Measurements from ENCODE around the gene OSBP. TPM values are rescaled to one million over a fixed set of nuclear protein-coding genes. Genes with fewer than 3 reads are reported as not detected.
"Not testable (repeated sequence)": the region's sequence is repeated elsewhere in the genome, so short reads cannot be mapped to it uniquely, and the experiment has no call there.

Gene OSBP
- total and polyA plus RNA-seq, 3 experiments from 2014 or later = 32.3 to 38.4 (median 37.8) TPM

DNA sequence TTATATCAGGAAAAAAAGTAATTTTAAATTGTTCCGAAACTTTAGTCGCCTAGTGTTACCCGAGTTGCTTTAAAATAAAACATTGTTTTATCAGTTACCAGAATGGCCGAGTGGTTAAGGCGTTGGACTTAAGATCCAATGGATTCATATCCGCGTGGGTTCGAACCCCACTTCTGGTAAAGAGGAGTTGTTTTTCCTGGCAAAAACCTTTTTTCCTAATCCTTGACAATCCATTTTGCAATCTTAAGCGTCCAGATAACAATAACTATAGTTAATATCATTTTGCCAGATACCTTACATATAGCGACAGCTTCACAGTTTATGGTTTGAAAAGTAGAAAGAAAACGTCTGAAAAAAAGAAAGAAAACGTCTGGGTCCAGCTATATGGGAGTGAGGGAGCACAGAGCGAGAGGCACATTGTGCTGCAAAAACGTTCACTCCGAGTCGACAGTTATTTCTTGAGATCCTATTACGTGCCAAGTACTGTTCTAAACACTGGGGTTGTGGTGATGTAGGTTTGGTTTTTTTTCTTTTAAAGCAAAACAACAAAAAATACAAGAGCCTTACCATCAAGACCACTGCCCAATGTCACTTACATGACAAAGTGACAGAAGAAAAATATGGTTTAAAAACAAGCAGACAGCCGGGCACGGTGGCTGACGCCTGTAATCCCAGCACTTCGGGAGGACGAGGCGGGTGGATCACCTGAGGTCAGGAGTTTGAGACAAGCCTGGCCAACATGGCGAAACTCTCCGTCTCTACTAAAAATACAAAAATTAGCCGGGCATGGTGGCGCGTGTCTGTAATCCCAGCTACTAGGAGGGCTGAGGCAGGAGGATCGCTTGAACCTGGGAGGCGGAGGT is 63.7 kb downstream of the OSBP start:
- no peaks in the 10 kb centered on the region for H3K9me3 ChIP-seq (ENCODE audit: low read length)
- Mint-ChIP-seq H3K9me3 (peaks cover 0 to 8% (median 0%) of the 10 kb centered on the region in 5 donors), H3K27ac (peak overlapping the region in 5 of 8 donors; percentile 26 to 99 (median 47)), H3K4me1 (peaks cover 40 to 50% (median 48%) of the 10 kb centered on the region in 3 donors), H3K27me3 (peaks cover 0 to 18% of the 10 kb centered on the region in 2 donors), H3K36me3 (peaks cover 0 to 12% (median 0%) of the 10 kb centered on the region in 3 donors), H3K4me3 (peak overlapping the region; percentile 85 to 96 (median 91))
- H3K4me3 ChIP-seq (ENCODE audit: low read length) = peak overlapping the region; percentile 82
- peak overlapping the region; percentile 69 for H3K27ac ChIP-seq (ENCODE audit: low read depth, low read length)
- DNase-seq = no peak
- H3K36me3 ChIP-seq (ENCODE audit: insufficient read depth, low read length) = no peaks in the 10 kb centered on the region
- CTCF ChIA-PET = interaction anchor here (1.0 to 3.0 kb wide), 3 partner anchors 9 to 66 kb away, joined by 3 to 20 read pairs (median 3); no protein-coding TSS in a partner anchor
- POLR2A ChIA-PET = interaction anchor here (1.1 to 3.1 kb wide), 2 partner anchors 8 to 11 kb away, joined by 3 to 21 read pairs; no protein-coding TSS in a partner anchor
- H3K27me3 ChIP-seq (ENCODE audit: insufficient read depth, low read length, poor library complexity, severe bottlenecking) = no peaks in the 10 kb centered on the region
- peaks cover 26% of the 10 kb centered on the region for H3K4me1 ChIP-seq (ENCODE audit: insufficient read depth, low read length)

GRCh38 chr11:59550842-59551658 is 64.5 kb downstream of the OSBP start:
- H3K36me3 ChIP-seq (ENCODE audit: insufficient read depth, low read length) = no peaks in the 10 kb centered on the region
- peak; percentile 60 to 84 (median 76) for DNase-seq
- ChIA-PET CTCF (interaction anchor here (1.0 to 3.0 kb wide), 5 partner anchors 10 to 118 kb away, joined by 3 to 20 read pairs (median 8); partner anchors contain the start of gene PATL1), POLR2A (interaction anchor here (1.0 to 3.1 kb wide), 3 partner anchors 9 to 409 kb away, joined by 3 to 21 read pairs (median 4); partner anchors contain the start of gene FAM111A)
- peaks cover 0 to 12% (median 0%) of the 10 kb centered on the region in 3 donors for H3K36me3 Mint-ChIP-seq
- peaks cover 0 to 14% of the 10 kb centered on the region in 2 donors for H3K27me3 Mint-ChIP-seq
- H3K4me3 ChIP-seq (ENCODE audit: low read length) = peak overlapping the region; percentile 82
- H3K27me3 ChIP-seq (ENCODE audit: insufficient read depth, low read length, poor library complexity, severe bottlenecking) = no peaks in the 10 kb centered on the region
- peak overlapping the region; percentile 69 for H3K27ac ChIP-seq (ENCODE audit: low read depth, low read length)
- H3K9me3 ChIP-seq (ENCODE audit: low read length) = no peaks in the 10 kb centered on the region
- H3K9me3 Mint-ChIP-seq = peaks cover 0 to 8% (median 0%) of the 10 kb centered on the region in 5 donors
- H3K4me3 Mint-ChIP-seq = peak overlapping the region; percentile 85 to 96 (median 91)
- H3K27ac Mint-ChIP-seq = peak overlapping the region; percentile 72 to 99 (median 88)
- H3K4me1 ChIP-seq (ENCODE audit: insufficient read depth, low read length) = peaks cover 17% of the 10 kb centered on the region
- peaks cover 33 to 42% (median 40%) of the 10 kb centered on the region in 3 donors for H3K4me1 Mint-ChIP-seq

DNA sequence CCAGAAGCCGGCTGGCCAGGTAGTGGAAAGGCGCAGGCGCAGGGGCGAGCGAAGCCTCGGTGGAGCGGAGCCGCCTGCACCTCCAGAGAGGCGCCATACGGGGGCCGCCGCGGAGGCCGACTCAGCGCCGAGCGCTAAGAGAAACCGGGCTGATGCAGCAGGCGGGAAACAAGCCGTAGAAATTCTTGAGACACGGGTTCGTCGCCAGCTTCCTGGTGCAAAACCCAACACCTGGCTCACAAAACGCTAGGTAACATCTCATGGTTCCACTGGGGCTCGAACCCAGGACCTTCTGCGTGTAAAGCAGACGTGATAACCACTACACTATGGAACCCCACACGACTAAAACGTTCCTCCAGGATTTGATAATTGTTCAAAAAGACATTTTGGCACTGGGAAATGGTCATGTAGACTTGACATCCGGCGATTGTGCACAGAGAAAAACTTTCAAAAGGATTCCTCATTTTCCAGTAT is 65.2 kb downstream of the OSBP start:
- Mint-ChIP-seq H3K27ac (peak overlapping the region; percentile 72 to 99 (median 88)), H3K27me3 (peaks cover 0 to 12% of the 10 kb centered on the region in 2 donors), H3K36me3 (peaks cover 0 to 12% (median 0%) of the 10 kb centered on the region in 3 donors), H3K4me1 (peaks cover 26 to 35% (median 33%) of the 10 kb centered on the region in 3 donors), H3K9me3 (peaks cover 0 to 8% (median 0%) of the 10 kb centered on the region in 5 donors), H3K4me3 (peak overlapping the region; percentile 85 to 96 (median 91))
- Histone ChIP-seq H3K27ac (ENCODE audit: low read depth, low read length) (peak overlapping the region; percentile 69), H3K4me3 (ENCODE audit: low read length) (peak overlapping the region; percentile 82), H3K27me3 (ENCODE audit: insufficient read depth, low read length, poor library complexity, severe bottlenecking) (no peaks in the 10 kb centered on the region), H3K36me3 (ENCODE audit: insufficient read depth, low read length) (no peaks in the 10 kb centered on the region), H3K4me1 (ENCODE audit: insufficient read depth, low read length) (peaks cover 11% of the 10 kb centered on the region), H3K9me3 (ENCODE audit: low read length) (no peaks in the 10 kb centered on the region)
- DNase-seq = peak; percentile 67 to 89 (median 82)
- ChIA-PET POLR2A (interaction anchor here (0.5 to 3.1 kb wide), 5 partner anchors 10 to 1375 kb away, joined by 4 to 21 read pairs (median 8); partner anchors contain the start of genes FAM111A and OSBP), CTCF (interaction anchor here (1.0 to 3.0 kb wide), 6 partner anchors 10 to 194 kb away, joined by 3 to 20 read pairs (median 6); partner anchors contain the start of gene PATL1)

DNA sequence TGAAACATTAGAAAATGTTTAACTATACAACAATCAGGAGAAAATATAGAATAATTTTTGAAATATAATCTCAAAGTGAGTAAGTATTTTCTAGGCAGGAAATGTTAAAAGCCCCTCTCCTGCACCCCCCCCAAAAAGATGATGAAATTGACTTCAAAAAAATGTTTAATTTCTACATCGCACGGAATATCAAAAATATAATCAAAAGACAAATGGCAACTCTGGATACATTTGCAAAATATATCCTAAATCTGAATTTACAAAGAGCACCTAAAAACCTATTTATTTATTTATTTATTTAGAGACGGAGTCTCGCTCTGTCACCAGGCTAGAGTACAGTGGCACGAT is 67.3 kb downstream of the OSBP start:
- H3K27me3 Mint-ChIP-seq = peaks cover 2 to 13% of the 10 kb centered on the region in 2 donors

DNA sequence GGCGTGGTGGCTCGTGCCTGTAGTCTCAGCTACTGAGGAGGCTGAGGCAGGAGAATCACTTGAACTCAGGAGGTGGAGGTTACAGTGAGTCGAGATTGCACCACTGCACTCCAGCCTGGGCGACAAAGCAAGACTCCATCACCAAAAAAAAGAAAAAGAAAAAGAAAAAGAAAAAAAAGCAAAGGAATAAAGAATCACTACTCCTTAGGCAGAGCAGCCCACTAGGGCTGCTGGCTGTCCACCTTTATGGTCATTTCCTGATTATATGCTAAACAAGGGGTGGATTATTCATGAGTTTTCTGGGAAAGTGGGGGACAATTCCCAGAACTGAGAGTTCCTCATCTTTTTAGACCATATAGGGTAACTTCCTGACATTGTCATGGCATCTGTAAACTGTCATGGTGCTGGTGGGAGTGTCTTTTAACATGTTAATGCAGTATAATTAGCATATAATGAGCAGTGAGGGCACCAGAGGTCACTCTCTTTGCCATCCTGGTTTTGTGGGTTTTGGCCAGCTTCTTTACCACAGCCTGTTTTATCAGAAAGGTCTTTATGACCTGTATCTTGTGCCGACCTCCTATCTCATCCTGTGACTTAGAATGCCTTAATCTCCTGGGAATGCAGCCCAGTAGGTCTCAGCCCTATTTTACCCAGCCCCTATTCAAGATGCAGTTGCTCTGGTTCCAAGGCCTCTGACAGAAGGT is 67.8 kb downstream of the OSBP start:
- peaks cover 0 to 12% (median 0%) of the 10 kb centered on the region in 3 donors for H3K36me3 Mint-ChIP-seq
- H3K27ac Mint-ChIP-seq = peak overlapping the region in 1 of 8 donors; percentile 26
- not testable (repeated sequence) for H3K27me3 ChIP-seq (ENCODE audit: insufficient read depth, low read length, poor library complexity, severe bottlenecking); H3K9me3 Mint-ChIP-seq; H3K36me3 ChIP-seq (ENCODE audit: insufficient read depth, low read length); DNase-seq; H3K4me3 ChIP-seq (ENCODE audit: low read length); H3K9me3 ChIP-seq (ENCODE audit: low read length)
- Histone ChIP-seq H3K27ac (ENCODE audit: low read depth, low read length) (peak overlapping the region; percentile 77), H3K4me1 (ENCODE audit: insufficient read depth, low read length) (peaks cover 11% of the 10 kb centered on the region)
- H3K4me3 Mint-ChIP-seq = peak overlapping the region in 1 of 7 donors; percentile 78
- CTCF ChIA-PET = interaction anchor here (1.0 kb wide), 1 partner anchor 10 kb away, joined by 6 read pairs; no protein-coding TSS in a partner anchor
- POLR2A ChIA-PET = interaction anchor here (0.6 kb wide), 1 partner anchor 17 kb away, joined by 6 read pairs; no protein-coding TSS in a partner anchor
- peaks cover 2 to 13% of the 10 kb centered on the region in 2 donors for H3K27me3 Mint-ChIP-seq
- peaks cover 22 to 32% (median 28%) of the 10 kb centered on the region in 3 donors for H3K4me1 Mint-ChIP-seq

More for the DNA sequence above, 67.3 kb downstream of the OSBP start:
- Histone ChIP-seq H3K27ac (ENCODE audit: low read depth, low read length) (peak overlapping the region; percentile 69), H3K36me3 (ENCODE audit: insufficient read depth, low read length) (no peaks in the 10 kb centered on the region), H3K9me3 (ENCODE audit: low read length) (no peaks in the 10 kb centered on the region), H3K27me3 (ENCODE audit: insufficient read depth, low read length, poor library complexity, severe bottlenecking) (no peaks in the 10 kb centered on the region), H3K4me3 (ENCODE audit: low read length) (no peak overlapping the region), H3K4me1 (ENCODE audit: insufficient read depth, low read length) (peaks cover 11% of the 10 kb centered on the region)
- Mint-ChIP-seq H3K9me3 (peaks cover 0 to 8% (median 0%) of the 10 kb centered on the region in 5 donors), H3K36me3 (peaks cover 0 to 12% (median 0%) of the 10 kb centered on the region in 3 donors), H3K4me3 (peak overlapping the region in 1 of 7 donors; percentile 78), H3K4me1 (peaks cover 24 to 32% (median 30%) of the 10 kb centered on the region in 3 donors), H3K27ac (no peak overlapping the region)
- POLR2A ChIA-PET = interaction anchor here (0.6 kb wide), 1 partner anchor 16 kb away, joined by 6 read pairs; no protein-coding TSS in a partner anchor
- DNase-seq = no peak
- CTCF ChIA-PET = interaction anchor here (1.2 to 2.7 kb wide), 3 partner anchors 18 to 121 kb away, joined by 3 to 10 read pairs (median 8); partner anchors contain the start of gene PATL1

DNA sequence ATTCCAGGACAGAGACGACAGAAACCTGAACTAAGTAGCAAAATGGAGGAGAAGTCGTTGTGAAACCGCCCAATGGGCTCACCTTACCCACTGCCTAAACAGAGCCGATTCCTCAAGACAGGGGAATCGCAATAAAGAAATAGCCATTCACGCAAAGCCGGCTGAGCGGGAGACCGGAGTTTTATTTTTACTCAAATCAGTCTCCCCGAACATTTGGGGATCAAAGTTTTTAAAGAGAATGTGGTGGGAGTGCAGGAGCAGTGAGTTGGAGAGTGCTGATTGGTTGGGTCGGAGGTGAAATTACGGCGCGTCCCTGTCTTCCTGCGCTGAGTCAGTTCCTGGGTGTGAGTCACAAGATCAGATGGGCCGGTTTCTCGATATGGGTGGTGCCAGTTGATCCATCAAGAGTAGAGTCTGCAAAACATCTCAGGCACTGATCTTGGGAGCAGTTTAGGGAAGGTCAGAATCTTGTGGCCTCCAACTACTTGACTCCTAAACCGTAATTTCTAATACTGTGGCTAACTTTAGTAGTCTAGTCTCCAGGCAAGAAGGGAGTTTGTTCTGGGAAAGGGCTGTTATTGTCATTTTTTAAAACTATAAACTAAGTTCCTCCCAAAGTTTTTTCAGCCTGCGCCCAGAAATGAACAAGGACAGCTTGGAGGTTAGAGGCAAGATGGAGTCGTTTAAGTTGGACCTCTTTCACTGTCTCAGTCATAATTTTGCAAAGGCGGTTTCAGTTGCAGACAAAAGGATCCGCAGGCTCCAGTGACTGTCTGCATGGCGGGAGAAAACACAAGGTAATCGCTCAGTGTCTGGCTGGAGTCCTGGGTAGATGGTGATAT is 70.2 kb downstream of the OSBP start:
- peak overlapping the region; percentile 34 for H3K4me3 ChIP-seq (ENCODE audit: low read length)
- Mint-ChIP-seq H3K27ac (no peak overlapping the region), H3K36me3 (peaks cover 0 to 3% (median 0%) of the 10 kb centered on the region in 3 donors), H3K4me1 (peaks cover 8 to 14% (median 9%) of the 10 kb centered on the region in 3 donors), H3K4me3 (peak overlapping the region in 1 of 7 donors; percentile 71), H3K27me3 (peaks cover 2 to 4% of the 10 kb centered on the region in 2 donors), H3K9me3 (peaks cover 0 to under 1% (median 0%) of the 10 kb centered on the region in 5 donors)
- H3K4me1 ChIP-seq (ENCODE audit: insufficient read depth, low read length) = peaks cover 4% of the 10 kb centered on the region
- H3K27me3 ChIP-seq (ENCODE audit: insufficient read depth, low read length, poor library complexity, severe bottlenecking) = no peaks in the 10 kb centered on the region
- H3K9me3 ChIP-seq (ENCODE audit: low read length) = no peaks in the 10 kb centered on the region
- POLR2A ChIA-PET = no interaction called here
- CTCF ChIA-PET = no interaction called here
- H3K36me3 ChIP-seq (ENCODE audit: insufficient read depth, low read length) = no peaks in the 10 kb centered on the region
- no peak for DNase-seq
- H3K27ac ChIP-seq (ENCODE audit: low read depth, low read length) = peak overlapping the region; percentile 85

Measured in CD8-positive, alpha-beta memory T cell (primary cell).